ENCODE measurements around the gene MARVELD1.

Gene MARVELD1

GRCh38 chr10:97715259-97715874, 1.8 kb downstream of the MARVELD1 start:
- Histone ChIP-seq H3K27ac (ENCODE audit: low read length) (no peak overlapping the region), H3K9ac (ENCODE audit: low read length) (peak overlapping the region; percentile 63), H3K4me1 (ENCODE audit: control insufficient read depth, low read depth, low read length) (peaks cover 31% of the 10 kb centered on the region)

GRCh38 chr10:97717627-97718026, 4.1 kb downstream of the MARVELD1 start:
- Histone ChIP-seq H3K4me1 (ENCODE audit: control insufficient read depth, low read depth, low read length) (peaks cover 31% of the 10 kb centered on the region), H3K9ac (ENCODE audit: low read length) (no peak overlapping the region), H3K27me3 (ENCODE audit: control insufficient read depth, insufficient read depth, low read length) (no peaks in the 10 kb centered on the region), H3K27ac (ENCODE audit: low read length) (no peak overlapping the region), H3K4me3 (ENCODE audit: low read length) (no peak overlapping the region), H3K36me3 (ENCODE audit: control insufficient read depth, low read depth, low read length) (peaks cover 17% of the 10 kb centered on the region), H3K9me3 (ENCODE audit: control insufficient read depth, low read depth, low read length) (no peaks in the 10 kb centered on the region)

More at GRCh38 chr10:97715259-97715874, 1.8 kb downstream of the MARVELD1 start:
- Histone ChIP-seq H3K4me3 (ENCODE audit: low read length) (peak overlapping the region; percentile 61), H3K36me3 (ENCODE audit: control insufficient read depth, low read depth, low read length) (peaks cover 17% of the 10 kb centered on the region), H3K27me3 (ENCODE audit: control insufficient read depth, insufficient read depth, low read length) (no peaks in the 10 kb centered on the region), H3K9me3 (ENCODE audit: control insufficient read depth, low read depth, low read length) (no peaks in the 10 kb centered on the region)

- Histone ChIP-seq H3K4me3 (ENCODE audit: low read length) (no peak overlapping the region), H3K4me1 (ENCODE audit: control insufficient read depth, low read depth, low read length) (peaks cover 26% of the 10 kb centered on the region), H3K9me3 (ENCODE audit: control insufficient read depth, low read depth, low read length) (no peaks in the 10 kb centered on the region), H3K36me3 (ENCODE audit: control insufficient read depth, low read depth, low read length) (peaks cover 17% of the 10 kb centered on the region), H3K9ac (ENCODE audit: low read length) (no peak overlapping the region), H3K27me3 (ENCODE audit: control insufficient read depth, insufficient read depth, low read length) (no peaks in the 10 kb centered on the region), H3K27ac (ENCODE audit: low read length) (no peak overlapping the region)
Measured at GRCh38 chr10:97718178-97718577, 4.6 kb downstream of the MARVELD1 start.

GRCh38 chr10:97718659-97719142, 5.2 kb downstream of the MARVELD1 start:
- Histone ChIP-seq H3K4me3 (ENCODE audit: low read length) (peak overlapping the region; percentile 9), H3K4me1 (ENCODE audit: control insufficient read depth, low read depth, low read length) (peaks cover 26% of the 10 kb centered on the region), H3K27me3 (ENCODE audit: control insufficient read depth, insufficient read depth, low read length) (no peaks in the 10 kb centered on the region), H3K36me3 (ENCODE audit: control insufficient read depth, low read depth, low read length) (peaks cover 17% of the 10 kb centered on the region), H3K9ac (ENCODE audit: low read length) (no peak overlapping the region), H3K9me3 (ENCODE audit: control insufficient read depth, low read depth, low read length) (no peaks in the 10 kb centered on the region), H3K27ac (ENCODE audit: low read length) (no peak overlapping the region)

GRCh38 chr10:97719602-97720001, 6.1 kb downstream of the MARVELD1 start:
- H3K4me3 ChIP-seq (ENCODE audit: low read length), result no peak overlapping the region
- peak overlapping the region; percentile 28 for H3K9ac ChIP-seq (ENCODE audit: low read length)
- H3K4me1 ChIP-seq (ENCODE audit: control insufficient read depth, low read depth, low read length), result peaks cover 26% of the 10 kb centered on the region
- H3K9me3 ChIP-seq (ENCODE audit: control insufficient read depth, low read depth, low read length), result no peaks in the 10 kb centered on the region
- no peaks in the 10 kb centered on the region for H3K27me3 ChIP-seq (ENCODE audit: control insufficient read depth, insufficient read depth, low read length)
- H3K36me3 ChIP-seq (ENCODE audit: control insufficient read depth, low read depth, low read length), result peaks cover 17% of the 10 kb centered on the region
- no peak overlapping the region for H3K27ac ChIP-seq (ENCODE audit: low read length)

GRCh38 chr10:97721871-97722780, 8.6 kb downstream of the MARVELD1 start:
- no peak overlapping the region for H3K27ac ChIP-seq (ENCODE audit: low read length)
- H3K36me3 ChIP-seq (ENCODE audit: control insufficient read depth, low read depth, low read length), result peaks cover 14% of the 10 kb centered on the region
- H3K9ac ChIP-seq (ENCODE audit: low read length), result no peak overlapping the region
- H3K27me3 ChIP-seq (ENCODE audit: control insufficient read depth, insufficient read depth, low read length), result no peaks in the 10 kb centered on the region
- no peak overlapping the region for H3K4me3 ChIP-seq (ENCODE audit: low read length)
- peaks cover 18% of the 10 kb centered on the region for H3K4me1 ChIP-seq (ENCODE audit: control insufficient read depth, low read depth, low read length)
- no peaks in the 10 kb centered on the region for H3K9me3 ChIP-seq (ENCODE audit: control insufficient read depth, low read depth, low read length)

- Histone ChIP-seq H3K9me3 (ENCODE audit: control insufficient read depth, low read depth, low read length) (no peaks in the 10 kb centered on the region), H3K27ac (ENCODE audit: low read length) (no peak overlapping the region), H3K36me3 (ENCODE audit: control insufficient read depth, low read depth, low read length) (peaks cover 5% of the 10 kb centered on the region), H3K4me3 (ENCODE audit: low read length) (no peak overlapping the region), H3K9ac (ENCODE audit: low read length) (no peak overlapping the region), H3K4me1 (ENCODE audit: control insufficient read depth, low read depth, low read length) (peaks cover 18% of the 10 kb centered on the region), H3K27me3 (ENCODE audit: control insufficient read depth, insufficient read depth, low read length) (no peaks in the 10 kb centered on the region)
Measured at GRCh38 chr10:97723001-97723400, 9.5 kb downstream of the MARVELD1 start.

GRCh38 chr10:97724341-97724941, 10.9 kb downstream of the MARVELD1 start:
- H3K4me3 ChIP-seq (ENCODE audit: low read length), result no peak overlapping the region
- no peak overlapping the region for H3K9ac ChIP-seq (ENCODE audit: low read length)
- no peaks in the 10 kb centered on the region for H3K27me3 ChIP-seq (ENCODE audit: control insufficient read depth, insufficient read depth, low read length)
- peaks cover 9% of the 10 kb centered on the region for H3K4me1 ChIP-seq (ENCODE audit: control insufficient read depth, low read depth, low read length)
- no peaks in the 10 kb centered on the region for H3K36me3 ChIP-seq (ENCODE audit: control insufficient read depth, low read depth, low read length)
- H3K9me3 ChIP-seq (ENCODE audit: control insufficient read depth, low read depth, low read length), result no peaks in the 10 kb centered on the region
- no peak overlapping the region for H3K27ac ChIP-seq (ENCODE audit: low read length)

- Histone ChIP-seq H3K9ac (ENCODE audit: low read length) (no peak overlapping the region), H3K27ac (ENCODE audit: low read length) (no peak overlapping the region), H3K9me3 (ENCODE audit: control insufficient read depth, low read depth, low read length) (no peaks in the 10 kb centered on the region), H3K4me1 (ENCODE audit: control insufficient read depth, low read depth, low read length) (peaks cover 5% of the 10 kb centered on the region), H3K36me3 (ENCODE audit: control insufficient read depth, low read depth, low read length) (no peaks in the 10 kb centered on the region), H3K27me3 (ENCODE audit: control insufficient read depth, insufficient read depth, low read length) (no peaks in the 10 kb centered on the region), H3K4me3 (ENCODE audit: low read length) (peak overlapping the region; percentile 44)
Measured at GRCh38 chr10:97726636-97727178, 13.2 kb downstream of the MARVELD1 start.

GRCh38 chr10:97729014-97729413, 15.5 kb downstream of the MARVELD1 start:
- H3K4me1 ChIP-seq (ENCODE audit: control insufficient read depth, low read depth, low read length), result peaks cover 5% of the 10 kb centered on the region
- no peaks in the 10 kb centered on the region for H3K36me3 ChIP-seq (ENCODE audit: control insufficient read depth, low read depth, low read length)
- no peak overlapping the region for H3K27ac ChIP-seq (ENCODE audit: low read length)
- H3K4me3 ChIP-seq (ENCODE audit: low read length), result no peak overlapping the region
- no peak overlapping the region for H3K9ac ChIP-seq (ENCODE audit: low read length)
- no peaks in the 10 kb centered on the region for H3K9me3 ChIP-seq (ENCODE audit: control insufficient read depth, low read depth, low read length)
- H3K27me3 ChIP-seq (ENCODE audit: control insufficient read depth, insufficient read depth, low read length), result no peaks in the 10 kb centered on the region

GRCh38 chr10:97731346-97732051, 18.0 kb downstream of the MARVELD1 start:
- Histone ChIP-seq H3K9me3 (ENCODE audit: control insufficient read depth, low read depth, low read length) (peaks cover 3% of the 10 kb centered on the region), H3K27ac (ENCODE audit: low read length) (no peak overlapping the region), H3K9ac (ENCODE audit: low read length) (no peak overlapping the region), H3K27me3 (ENCODE audit: control insufficient read depth, insufficient read depth, low read length) (peaks cover 18% of the 10 kb centered on the region), H3K4me1 (ENCODE audit: control insufficient read depth, low read depth, low read length) (peaks cover 2% of the 10 kb centered on the region), H3K4me3 (ENCODE audit: low read length) (no peak overlapping the region), H3K36me3 (ENCODE audit: control insufficient read depth, low read depth, low read length) (no peaks in the 10 kb centered on the region)

Measured in iPS-18a (cell line).